HG03175 (cell line): Measurements from ENCODE around the gene SYT11.
"Not testable (repeated sequence)": the region's sequence is repeated elsewhere in the genome, so short reads cannot be mapped to it uniquely, and the experiment has no call there.

Experiments
- ATAC-seq: cut with Tn5 transposase; IDR thresholded peaks from one replicate; pipeline ENCODE4 v1.9.1; 2021; ENCODE audit warnings: mild to moderate bottlenecking, moderate library complexity; ENCODE audit not compliant: unreplicated experiment

SYT11 gene

GRCh38 chr1:155896476-155896875 lies 37.1 kb downstream of the SYT11 start:
- ATAC-seq: not testable (repeated sequence)

DNA sequence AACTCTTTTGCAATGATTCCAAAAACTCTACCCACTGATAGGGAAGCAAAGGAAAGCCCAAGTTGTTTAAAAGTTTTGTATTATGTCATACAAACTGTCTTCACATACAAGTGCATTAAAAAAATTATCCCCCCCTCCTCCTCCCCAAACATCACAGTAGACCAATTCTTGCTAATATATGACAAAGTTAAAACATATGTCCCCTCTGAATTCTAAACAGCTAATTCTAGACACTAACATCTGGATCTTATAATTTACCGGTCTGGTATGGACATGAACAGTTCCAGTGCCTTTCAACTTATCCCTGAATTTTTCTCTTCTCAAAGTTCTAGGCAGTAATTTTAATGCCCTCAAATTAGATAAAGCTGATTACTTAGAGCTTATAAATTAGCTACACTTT lies 38.4 kb downstream of the SYT11 start:
- ATAC-seq: no peak

DNA sequence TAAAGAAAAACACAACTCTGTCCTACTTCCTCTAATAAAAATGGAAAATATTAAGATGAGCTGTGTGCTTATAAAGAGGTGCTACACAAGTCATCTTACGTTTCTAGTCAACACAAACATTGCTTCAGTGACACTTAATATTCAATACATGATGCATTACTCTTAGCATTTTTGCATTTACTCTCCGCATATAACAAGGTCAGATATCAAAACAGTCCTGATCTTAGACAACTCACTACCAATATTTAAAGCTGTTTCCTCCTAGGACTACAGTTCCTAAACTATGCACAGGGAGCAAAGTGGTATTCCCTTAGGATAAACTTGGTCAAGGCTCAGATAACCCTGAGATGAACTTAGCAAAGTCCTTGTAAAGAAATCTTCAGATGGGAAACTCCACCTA lies 39.5 kb downstream of the SYT11 start:
- ATAC-seq: no peak

- ATAC-seq: no peak
Measured at GRCh38 chr1:155899683-155900082, 40.3 kb downstream of the SYT11 start.

DNA sequence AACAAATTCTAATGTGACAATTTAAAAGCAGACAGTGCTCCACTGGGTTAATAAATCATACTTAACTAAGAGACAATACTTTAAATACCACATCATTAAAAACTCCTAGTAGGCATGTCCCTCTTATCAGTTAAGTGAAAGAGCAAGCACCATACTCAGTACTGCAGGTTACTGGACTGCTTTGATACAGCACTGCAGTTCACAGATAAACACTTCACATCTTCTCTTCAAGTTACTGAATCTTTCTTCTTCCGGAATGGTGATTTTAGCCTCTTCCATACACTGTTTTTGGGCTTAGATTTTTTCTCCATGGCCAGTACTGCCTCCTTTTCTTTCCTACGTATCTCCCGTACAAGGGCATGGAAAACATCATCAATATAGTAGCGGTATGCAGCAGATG lies 40.8 kb downstream of the SYT11 start:
- ATAC-seq: no peak

GRCh38 chr1:155904261-155904660 lies 44.9 kb downstream of the SYT11 start:
- no peak for ATAC-seq

DNA sequence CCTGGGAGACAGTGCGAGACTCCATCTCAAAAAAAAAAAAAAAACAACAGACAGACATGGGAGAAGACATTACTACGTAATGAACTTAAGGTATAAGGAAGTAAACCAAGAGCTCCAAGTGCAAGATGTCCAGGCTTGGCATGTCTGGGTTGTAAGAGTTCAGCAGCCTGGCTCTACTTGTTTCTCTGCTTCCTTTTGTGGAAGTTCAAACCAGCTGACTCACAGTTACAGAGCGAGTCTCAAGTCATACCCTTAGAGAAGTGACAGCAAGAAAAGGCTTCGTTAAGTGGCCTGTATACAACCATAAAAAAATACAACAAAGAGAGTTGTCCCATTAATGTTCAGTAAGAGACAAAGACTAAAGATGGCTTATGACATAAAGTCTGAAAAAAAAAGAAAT lies 50.5 kb downstream of the SYT11 start:
- no peak for ATAC-seq

DNA sequence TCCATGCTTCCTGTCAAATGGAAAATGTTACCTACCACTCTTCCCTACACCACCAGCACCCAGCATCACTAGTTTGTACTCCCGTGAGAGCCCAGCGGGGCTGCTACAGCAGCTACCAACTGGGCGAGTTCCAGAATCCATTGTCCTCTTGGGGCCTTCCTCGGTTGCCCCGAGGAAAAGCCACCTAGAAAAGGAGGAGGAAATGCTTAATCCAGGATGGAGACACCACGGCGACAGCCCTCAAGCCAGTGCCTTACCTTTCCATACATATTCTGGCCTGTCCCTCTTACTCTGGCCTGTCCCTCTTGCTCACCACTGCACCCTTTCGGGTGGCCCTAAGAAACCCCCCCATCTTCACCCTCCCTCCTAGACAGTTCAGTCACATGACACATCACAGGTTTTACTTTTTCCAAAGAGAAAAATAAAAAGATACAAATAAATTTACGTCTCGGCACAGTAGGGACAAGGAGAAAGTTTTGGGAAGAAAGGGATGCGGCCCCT lies 51.3 kb downstream of the SYT11 start:
- no peak for ATAC-seq

GRCh38 chr1:155911156-155912055 lies 52.0 kb downstream of the SYT11 start, which contains the start of gene RIT1:
Gene RIT1 (minus strand): TSS chr1:155911349. CDS start chr1:155910761, 588 bp downstream.
- ATAC-seq: peak; percentile 86

DNA sequence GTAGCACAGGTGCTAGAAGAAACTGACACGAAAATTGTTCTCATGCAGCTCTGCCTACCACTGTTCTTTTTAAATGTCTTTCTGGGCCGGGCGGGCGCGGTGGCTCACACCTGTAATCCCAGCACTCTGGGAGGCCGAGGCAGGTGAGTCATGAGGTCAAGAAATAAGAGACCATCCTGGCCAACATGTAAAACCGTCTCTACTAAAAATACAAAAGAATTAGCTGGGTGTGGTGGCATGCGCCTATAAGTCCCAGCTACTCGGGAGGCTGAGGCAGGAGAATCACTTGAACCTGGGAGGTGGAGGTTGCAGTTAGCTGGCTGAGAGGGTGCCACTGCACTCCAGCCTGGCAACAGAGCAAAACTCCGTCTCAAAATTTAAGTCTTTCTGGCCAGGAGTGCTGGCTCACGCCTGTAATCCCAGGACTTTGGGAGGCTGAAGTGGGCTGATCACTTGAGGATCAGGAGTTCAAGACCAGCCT lies 52.7 kb downstream of the SYT11 start:
- ATAC-seq: no peak

GRCh38 chr1:155913969-155914757 lies 54.8 kb downstream of the SYT11 start:
- no peak for ATAC-seq

GRCh38 chr1:155918660-155919059 lies 59.3 kb downstream of the SYT11 start:
- ATAC-seq: no peak

DNA sequence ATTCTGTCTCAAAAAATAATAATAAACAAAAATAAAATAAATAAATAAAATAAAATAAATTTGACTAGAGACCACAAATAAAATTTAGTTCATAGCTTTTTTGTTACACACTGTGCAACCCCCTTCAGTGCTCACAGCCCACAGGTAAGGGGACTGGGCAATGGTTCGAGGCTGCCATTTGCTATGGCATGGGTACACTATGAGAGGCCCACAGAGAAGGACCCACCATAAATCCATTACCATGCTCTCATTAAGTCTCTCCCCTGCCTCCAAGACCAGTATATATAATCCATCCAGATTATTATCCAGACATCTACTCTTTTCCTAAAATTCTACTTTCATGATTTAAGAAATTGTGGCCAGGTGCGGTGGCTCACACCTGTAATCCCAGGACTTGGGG lies 60.4 kb downstream of the SYT11 start:
- no peak for ATAC-seq

DNA sequence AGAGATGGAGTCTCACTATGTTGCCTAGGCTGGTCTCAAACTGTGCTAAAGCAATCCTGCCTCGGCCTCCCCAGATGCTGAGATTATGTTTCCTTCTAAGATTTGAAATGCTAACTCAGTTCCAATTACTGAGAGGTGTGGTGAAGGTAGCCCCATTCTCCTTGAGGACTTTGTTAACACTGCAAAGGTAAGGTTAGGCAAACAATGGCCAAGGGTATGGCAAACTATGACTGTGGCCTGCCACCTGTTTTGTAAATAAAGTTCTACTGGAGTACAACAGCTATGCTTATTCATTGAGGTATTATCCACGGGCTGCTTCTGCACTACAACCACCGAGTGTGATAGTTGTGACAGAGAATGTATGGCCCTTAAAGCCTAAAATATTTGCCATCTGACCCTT lies 61.4 kb downstream of the SYT11 start:
- no peak for ATAC-seq

DNA sequence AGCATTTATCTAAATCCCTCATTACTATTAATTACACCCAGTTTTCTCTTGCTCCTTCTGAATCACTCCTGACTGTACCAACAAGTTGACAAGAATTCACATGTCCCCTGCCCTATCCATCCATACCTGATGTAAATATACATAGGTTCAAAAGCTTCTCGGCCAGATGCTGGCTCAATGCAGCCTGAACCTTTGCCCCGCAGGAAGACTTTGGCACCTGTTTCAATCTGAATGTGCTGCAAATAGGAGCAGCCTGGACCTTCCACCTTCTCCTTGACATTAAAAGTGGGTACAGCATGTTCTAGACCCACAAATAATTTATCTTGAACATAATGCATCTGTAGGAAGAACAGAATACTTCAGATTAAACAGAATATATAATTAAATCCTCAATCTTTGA lies 66.1 kb downstream of the SYT11 start:
- ATAC-seq: no peak

- no peak for ATAC-seq
Measured at GRCh38 chr1:155929057-155929456, 69.7 kb downstream of the SYT11 start.

- not testable (repeated sequence) for ATAC-seq
Measured at GRCh38 chr1:155930725-155931124, 71.4 kb downstream of the SYT11 start.

DNA sequence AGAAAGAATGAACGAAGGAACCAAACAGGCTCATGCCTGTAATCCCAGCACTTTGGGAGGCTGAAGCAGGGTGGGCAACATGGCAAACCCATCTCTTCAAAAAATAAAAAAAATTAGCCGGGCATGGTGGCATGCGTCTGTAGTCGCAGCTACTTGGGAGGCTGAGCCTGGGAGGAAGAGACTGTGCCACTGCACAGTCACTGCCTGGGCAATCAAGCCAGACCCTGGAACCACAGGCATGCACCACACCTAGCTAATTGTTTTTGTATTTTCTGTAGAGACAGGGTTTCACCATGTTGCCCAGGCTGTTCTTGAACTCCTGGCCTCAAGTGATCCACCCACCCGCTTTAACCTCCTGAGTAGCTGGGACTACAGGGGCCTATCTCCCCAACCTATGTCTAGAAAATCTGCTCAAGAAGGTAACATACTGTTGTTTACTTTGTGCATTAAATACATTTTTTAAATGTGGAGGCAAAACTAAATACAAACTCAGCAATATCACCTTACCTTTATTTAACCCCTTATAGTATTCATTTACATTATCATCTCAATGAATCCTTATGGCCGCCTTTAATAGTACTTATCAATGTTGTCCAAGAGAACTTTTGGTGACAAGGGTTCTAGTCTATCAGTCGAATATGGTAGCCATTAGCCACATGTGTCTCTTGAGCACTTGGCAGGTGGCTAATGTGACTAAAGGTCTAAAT lies 72.1 kb downstream of the SYT11 start:
- ATAC-seq: no peak

DNA sequence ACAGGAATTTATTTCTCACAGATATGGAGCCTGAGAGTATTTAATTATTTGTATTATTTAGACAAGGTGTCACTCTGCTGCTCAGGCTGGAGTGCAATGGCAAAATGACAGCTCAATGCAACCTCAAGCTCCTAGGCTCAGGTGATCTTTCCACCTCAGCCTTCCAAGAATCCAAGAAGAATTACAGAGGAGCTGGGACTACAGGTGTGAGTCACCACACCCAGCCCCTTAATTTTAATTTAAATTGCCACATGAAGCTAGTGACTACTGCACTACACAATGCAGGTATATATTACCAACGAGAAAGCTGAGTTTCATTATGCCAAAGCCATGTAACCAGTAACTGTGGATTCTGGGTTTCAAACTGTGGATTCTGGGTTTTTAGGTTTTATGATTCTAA lies 72.7 kb downstream of the SYT11 start:
- no peak for ATAC-seq

GRCh38 chr1:155932487-155932886 lies 73.1 kb downstream of the SYT11 start:
- ATAC-seq: no peak

DNA sequence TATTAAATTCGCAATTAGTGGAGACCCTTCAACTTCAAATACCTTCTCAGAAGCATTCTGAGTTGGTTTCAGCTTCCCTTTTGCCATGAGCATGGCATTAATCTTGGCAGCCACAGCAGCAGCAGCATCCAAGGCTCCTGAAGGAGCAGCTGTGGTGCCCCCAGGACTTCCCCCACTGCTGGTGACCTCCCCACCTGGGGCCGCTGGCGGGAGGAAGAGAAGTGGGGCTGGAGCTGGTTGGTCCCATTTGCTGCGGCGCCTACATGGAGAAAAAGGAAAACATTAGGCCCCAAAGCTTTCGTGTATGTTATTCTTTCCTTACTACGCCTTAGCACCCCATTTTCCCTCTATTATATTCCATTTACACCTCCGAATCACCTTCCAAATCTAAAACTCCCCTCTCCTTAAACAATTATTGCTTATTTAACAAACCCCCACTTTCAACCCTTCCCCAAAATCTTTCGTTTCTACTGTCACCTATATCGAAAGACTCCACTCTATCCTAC lies 74.3 kb downstream of the SYT11 start:
- ATAC-seq: no peak
